ENCODE measurements around the gene PIGU.

PIGU gene

GRCh38 chr20:34693414-34693813 is 16.5 kb upstream of the PIGU start:
- TF ChIP-seq REST (IDR thresholded peaks at IDR 0.05; ENCODE audit: insufficient read depth in 1 of 2, low read depth in 2 of 2, low read length in 2 of 2): no peak
- TF ChIP-seq SIN3A (IDR thresholded peaks at IDR 0.05; ENCODE audit: borderline replicate concordance, insufficient read depth, low read length): no peak
- no peak for TF ChIP-seq POLR2AphosphoS5 (IDR thresholded peaks at IDR 0.05; ENCODE audit: low read depth, low read length)
- no peak for TF ChIP-seq TAF1 (IDR thresholded peaks at IDR 0.05; ENCODE audit: borderline replicate concordance, insufficient read depth, low read length)
- TF ChIP-seq FOXP2 (optimal IDR thresholded peaks at IDR 0.05; ENCODE audit: borderline replicate concordance, extremely low read depth, extremely low read length, insufficient read depth): no peak

GRCh38 chr20:34691838-34692237 is 14.9 kb upstream of the PIGU start:
- TF ChIP-seq SIN3A (IDR thresholded peaks at IDR 0.05; ENCODE audit: borderline replicate concordance, insufficient read depth, low read length) (no peak), POLR2AphosphoS5 (IDR thresholded peaks at IDR 0.05; ENCODE audit: low read depth, low read length) (no peak), FOXP2 (optimal IDR thresholded peaks at IDR 0.05; ENCODE audit: borderline replicate concordance, extremely low read depth, extremely low read length, insufficient read depth) (no peak), REST (IDR thresholded peaks at IDR 0.05; ENCODE audit: insufficient read depth in 1 of 2, low read depth in 2 of 2, low read length in 2 of 2) (no peak), TAF1 (IDR thresholded peaks at IDR 0.05; ENCODE audit: borderline replicate concordance, insufficient read depth, low read length) (no peak)

GRCh38 chr20:34689486-34689885 is 12.6 kb upstream of the PIGU start:
- TF ChIP-seq FOXP2 (optimal IDR thresholded peaks at IDR 0.05; ENCODE audit: borderline replicate concordance, extremely low read depth, extremely low read length, insufficient read depth) (peak; percentile 64), POLR2AphosphoS5 (IDR thresholded peaks at IDR 0.05; ENCODE audit: low read depth, low read length) (no peak)

- TF ChIP-seq FOXP2 (optimal IDR thresholded peaks at IDR 0.05; ENCODE audit: borderline replicate concordance, extremely low read depth, extremely low read length, insufficient read depth): no peak
- TF ChIP-seq SIN3A (IDR thresholded peaks at IDR 0.05; ENCODE audit: borderline replicate concordance, insufficient read depth, low read length): no peak
- no peak for TF ChIP-seq TAF1 (IDR thresholded peaks at IDR 0.05; ENCODE audit: borderline replicate concordance, insufficient read depth, low read length)
- TF ChIP-seq REST (IDR thresholded peaks at IDR 0.05; ENCODE audit: insufficient read depth in 1 of 2, low read depth in 2 of 2, low read length in 2 of 2): no peak
- no peak for TF ChIP-seq POLR2AphosphoS5 (IDR thresholded peaks at IDR 0.05; ENCODE audit: low read depth, low read length)
Measured at GRCh38 chr20:34683667-34684066, 6.8 kb upstream of the PIGU start.

- no peak for TF ChIP-seq REST (IDR thresholded peaks at IDR 0.05; ENCODE audit: insufficient read depth in 1 of 2, low read depth in 2 of 2, low read length in 2 of 2)
- no peak for TF ChIP-seq FOXP2 (optimal IDR thresholded peaks at IDR 0.05; ENCODE audit: borderline replicate concordance, extremely low read depth, extremely low read length, insufficient read depth)
- no peak for TF ChIP-seq TAF1 (IDR thresholded peaks at IDR 0.05; ENCODE audit: borderline replicate concordance, insufficient read depth, low read length)
- TF ChIP-seq SIN3A (IDR thresholded peaks at IDR 0.05; ENCODE audit: borderline replicate concordance, insufficient read depth, low read length): no peak
- TF ChIP-seq POLR2AphosphoS5 (IDR thresholded peaks at IDR 0.05; ENCODE audit: low read depth, low read length): no peak
Measured at GRCh38 chr20:34680586-34681175, 3.8 kb upstream of the PIGU start.

All from PFSK-1 (cell line).